SK-N-SH treated with all-trans-retinoic acid at 6 μM for 48 hours (cell line): ENCODE data around the gene CLEC2D.

Experiments
- ARNTL ChIP-seq: fragments of 450-650 bp; formaldehyde crosslinking; IDR thresholded peaks from 2 replicates; pipeline ENCODE4 v1.5.0; 2020; ENCODE audit warnings: low read depth, mild to moderate bottlenecking, moderate library complexity, borderline replicate concordance
- CSDC2 ChIP-seq: fragments of 250-450 bp; sonication (Bioruptor Pico); IDR thresholded peaks from 2 replicates; pipeline ENCODE4 v1.5.0; 2020; ENCODE audit warnings: mild to moderate bottlenecking, moderate library complexity
- CSRNP3 ChIP-seq: fragments of 250-450 bp; sonication (Bioruptor Pico); IDR thresholded peaks from 2 replicates; pipeline ENCODE4 v1.5.1; 2021; ENCODE audit warnings: mild to moderate bottlenecking, moderate library complexity
- PATZ1 ChIP-seq: fragments of 250-450 bp; sonication (Bioruptor Pico); IDR thresholded peaks from 2 replicates; pipeline ENCODE4 v1.8.0; 2020; ENCODE audit warnings: mild to moderate bottlenecking, moderate library complexity, borderline replicate concordance
- POU6F1 ChIP-seq: fragments of 250-450 bp; sonication (Bioruptor Pico); IDR thresholded peaks from 2 replicates; pipeline ENCODE4 v1.8.0; 2021; ENCODE audit warnings: low read depth, mild to moderate bottlenecking, moderate library complexity, borderline replicate concordance
- PPARA ChIP-seq: fragments of 250-450 bp; sonication (Bioruptor Pico); IDR thresholded peaks from 2 replicates; pipeline ENCODE4 v1.5.0; 2020; ENCODE audit warnings: mild to moderate bottlenecking, borderline replicate concordance
- RARB ChIP-seq: fragments of 250-450 bp; sonication (Bioruptor Pico); IDR thresholded peaks from 2 replicates; pipeline ENCODE4 v1.8.0; 2021; ENCODE audit warnings: mild to moderate bottlenecking, moderate library complexity
- SNAI2 ChIP-seq: fragments of 250-450 bp; sonication (Bioruptor Pico); IDR thresholded peaks from 2 replicates; pipeline ENCODE4 v1.5.0; 2020; ENCODE audit warnings: mild to moderate bottlenecking, moderate library complexity
- TOX ChIP-seq: fragments of 250-450 bp; sonication (Bioruptor Pico); IDR thresholded peaks from 2 replicates; pipeline ENCODE4 v1.8.0; 2021; ENCODE audit warnings: mild to moderate bottlenecking, moderate library complexity, borderline replicate concordance
- ZFP30 ChIP-seq: fragments of 450-650 bp; formaldehyde crosslinking; IDR thresholded peaks from 2 replicates; pipeline ENCODE4 v1.5.0; 2022; ENCODE audit warnings: mild to moderate bottlenecking, moderate library complexity
- ZNF70 ChIP-seq: fragments of 450-650 bp; formaldehyde crosslinking; IDR thresholded peaks from 2 replicates; pipeline ENCODE4 v1.5.0; 2020; ENCODE audit warnings: mild to moderate bottlenecking, moderate library complexity

- TF ChIP-seq ARNTL (CRISPR knock-in tag) (no peak), ZNF70 (CRISPR knock-in tag) (no peak), TOX (CRISPR knock-in tag) (no peak), RARB (CRISPR knock-in tag) (no peak), PPARA (no peak), PATZ1 (CRISPR knock-in tag) (no peak), ZFP30 (CRISPR knock-in tag) (no peak), CSRNP3 (CRISPR knock-in tag) (no peak), CSDC2 (CRISPR knock-in tag) (no peak), POU6F1 (CRISPR knock-in tag) (no peak), SNAI2 (CRISPR knock-in tag) (no peak)
These were observed 26.8 kb upstream of the CLEC2D start for GRCh38 chr12:9642606-9643265.
